Activated CD4-positive, CD25-positive, alpha-beta regulatory T cell treated with anti-CD3 and anti-CD28 coated beads, Interleukin-2, amount 50 U/mL, for 16 hours (primary cell): Measurements from ENCODE around the gene NRXN3.

Experiments used
- DNase-seq: peaks from one replicate; pipeline ENCODE4 v3.0.0-alpha.2; 2020; ENCODE audit warnings: low read depth, low spot score

The NRXN3 gene

DNA sequence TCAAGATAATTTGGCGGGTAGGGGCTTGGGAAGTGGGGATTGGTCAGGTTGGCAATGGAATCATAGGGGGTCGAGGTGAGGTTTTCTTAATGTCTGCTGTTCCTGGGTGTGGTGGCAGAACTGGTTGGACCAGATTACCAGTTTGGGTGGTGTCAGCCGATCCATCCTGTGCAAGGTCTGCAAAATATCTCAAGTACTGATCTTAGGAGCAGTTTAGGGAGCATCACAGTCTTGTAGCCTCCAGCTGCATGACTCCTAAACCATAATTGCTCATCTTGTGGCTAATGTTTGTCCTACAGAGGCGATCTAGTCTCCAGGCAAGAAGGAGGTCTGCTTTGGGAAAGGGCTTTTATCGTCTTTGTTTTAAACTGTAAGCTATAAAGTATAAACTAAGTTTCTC is 1172.8 kb downstream of the NRXN3 start:
- DNase-seq: no peak

GRCh38 chr14:79351011-79351410 is 1180.8 kb downstream of the NRXN3 start:
- DNase-seq: no peak

- no peak for DNase-seq
These were observed 1182.0 kb downstream of the NRXN3 start for GRCh38 chr14:79352076-79352630.

DNA sequence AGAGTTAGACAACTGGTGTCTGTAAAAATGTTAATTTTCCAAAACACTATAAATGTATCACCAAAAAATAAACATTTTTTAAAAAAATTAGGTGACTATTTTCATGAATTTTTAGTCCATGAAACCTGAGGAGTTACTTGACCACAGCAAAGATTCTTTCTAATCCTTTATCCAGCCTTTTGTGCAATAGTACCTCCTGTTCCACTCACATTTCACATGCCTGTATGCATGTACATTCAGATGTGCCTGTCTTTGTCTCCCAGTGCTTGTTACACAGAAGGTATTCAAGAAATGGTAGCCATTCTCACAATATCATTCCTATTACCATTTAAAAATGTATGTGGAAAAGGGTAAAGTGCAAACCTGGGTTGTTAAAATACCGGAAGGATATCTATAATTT is 1184.2 kb downstream of the NRXN3 start:
- no peak for DNase-seq

DNA sequence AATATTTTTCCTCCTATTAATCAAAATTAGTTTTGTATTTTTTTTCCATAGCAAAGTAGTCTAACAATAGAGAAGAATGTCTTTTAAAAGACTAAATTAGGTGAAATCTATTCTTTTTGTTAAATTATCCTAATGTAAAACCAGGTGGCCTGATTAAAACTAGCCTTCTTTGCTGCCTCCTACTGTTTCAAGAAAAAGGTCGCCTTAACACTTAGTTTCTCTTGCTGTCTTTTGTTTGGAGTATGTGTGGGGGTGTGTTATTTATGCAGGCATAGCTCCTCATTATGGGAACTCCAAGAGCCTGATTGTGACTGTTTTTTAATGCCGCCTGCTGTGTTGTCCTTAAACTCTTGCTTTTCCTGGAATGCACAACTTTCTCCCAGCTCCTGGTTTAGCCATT is 1185.9 kb downstream of the NRXN3 start:
- DNase-seq: no peak

DNA sequence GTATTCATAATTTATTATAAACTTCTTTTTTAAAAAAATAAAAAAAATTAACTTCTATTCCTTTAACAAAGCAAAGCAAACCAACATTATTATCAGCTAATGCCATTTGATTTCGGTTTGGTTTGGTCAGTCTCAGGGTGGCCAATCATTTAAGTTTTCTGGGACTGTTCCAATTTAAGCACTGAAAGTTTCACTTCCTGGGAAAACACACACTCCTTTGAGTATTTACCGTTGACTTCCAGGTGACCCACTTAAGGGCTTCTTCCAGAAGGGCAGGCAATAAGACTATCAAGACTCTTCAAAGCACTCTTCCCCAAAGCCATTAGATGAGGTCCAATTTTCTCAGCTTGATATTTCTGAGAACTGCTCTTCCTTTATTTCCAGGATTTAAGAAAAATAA is 1187.1 kb downstream of the NRXN3 start:
- DNase-seq: no peak

- no peak for DNase-seq
These were observed 1193.1 kb downstream of the NRXN3 start for GRCh38 chr14:79363291-79363690.

GRCh38 chr14:79369359-79370332 is 1199.5 kb downstream of the NRXN3 start:
- DNase-seq: no peak

DNA sequence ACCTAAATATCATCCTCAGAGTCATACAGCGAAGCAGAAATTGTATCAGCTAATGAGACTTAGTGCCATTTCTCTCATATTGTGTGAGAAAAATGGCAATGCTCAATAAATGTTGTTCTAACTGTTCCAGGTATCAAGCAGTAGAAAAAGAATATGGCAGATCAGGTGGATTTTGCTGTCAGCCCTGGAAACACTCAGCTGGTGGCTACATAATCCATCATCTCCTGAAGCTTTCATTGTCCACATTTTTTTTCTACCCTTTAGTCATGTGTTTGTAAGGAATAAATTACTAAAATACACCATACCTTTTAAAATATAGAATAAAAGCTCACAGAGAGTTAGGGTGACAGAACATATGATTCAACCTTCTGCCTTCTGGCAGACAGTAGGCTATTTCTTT is 1200.8 kb downstream of the NRXN3 start:
- no peak for DNase-seq

DNA sequence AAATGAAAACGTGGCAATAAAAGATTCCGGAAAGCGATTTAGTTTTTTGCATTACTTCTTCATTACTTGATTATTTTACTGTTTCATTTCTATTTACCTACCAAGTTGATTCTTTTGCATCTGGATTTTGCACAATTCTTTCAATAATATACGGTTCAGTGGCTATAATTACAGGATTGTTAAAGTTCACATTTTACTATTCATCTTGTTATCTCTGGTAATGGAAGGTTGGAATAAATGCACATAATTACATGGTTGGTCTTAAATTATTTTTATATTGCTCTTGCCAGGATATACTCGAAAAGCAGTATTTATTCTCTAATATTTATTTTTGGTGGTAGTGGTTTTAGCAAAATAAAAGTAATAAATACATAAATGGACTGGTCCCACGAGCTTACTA is 1203.3 kb downstream of the NRXN3 start:
- DNase-seq: no peak

DNA sequence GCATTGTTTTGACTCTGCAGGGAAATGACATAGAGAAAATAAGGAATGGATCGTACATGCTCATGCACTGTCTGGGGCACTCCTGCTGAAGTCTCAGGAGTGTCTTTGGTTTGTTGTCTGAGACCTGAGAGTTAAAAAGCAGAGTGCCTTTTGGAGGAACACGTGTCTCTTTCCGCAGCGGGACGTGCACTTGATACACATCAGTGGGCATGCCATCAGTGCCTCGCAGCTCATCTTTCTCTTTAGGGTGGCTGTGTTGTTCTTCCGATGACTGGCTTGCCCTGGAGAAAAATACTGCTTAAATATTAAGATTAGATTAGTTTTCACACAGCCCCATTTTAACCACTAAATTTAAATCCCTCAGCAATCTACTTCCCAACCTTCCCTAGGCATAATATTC is 1205.2 kb downstream of the NRXN3 start:
- no peak for DNase-seq

DNA sequence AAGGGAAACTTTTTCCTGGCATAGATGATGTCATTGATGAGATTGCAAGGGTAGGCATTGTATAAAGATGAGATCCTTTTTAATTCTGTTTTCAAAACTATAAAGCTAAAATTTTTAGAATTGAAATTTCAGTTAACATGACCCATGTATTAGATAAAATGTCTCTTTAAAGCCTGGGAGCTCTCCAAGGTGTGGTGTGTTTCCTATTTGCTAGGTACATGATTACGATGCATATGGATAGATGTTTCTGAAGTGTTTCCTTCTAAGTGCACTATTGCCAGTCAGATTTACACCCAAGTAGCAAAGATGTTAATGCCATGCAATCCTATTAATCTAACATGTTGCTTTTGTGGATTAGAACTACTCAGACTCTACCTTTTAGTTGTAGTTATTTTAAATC is 1206.4 kb downstream of the NRXN3 start:
- no peak for DNase-seq

GRCh38 chr14:79378020-79378419 is 1207.8 kb downstream of the NRXN3 start:
- no peak for DNase-seq

- no peak for DNase-seq
These were observed 1209.1 kb downstream of the NRXN3 start for GRCh38 chr14:79379266-79379665.

GRCh38 chr14:79383031-79383430 is 1212.9 kb downstream of the NRXN3 start:
- DNase-seq: no peak

GRCh38 chr14:79383475-79383874 is 1213.3 kb downstream of the NRXN3 start:
- no peak for DNase-seq

DNA sequence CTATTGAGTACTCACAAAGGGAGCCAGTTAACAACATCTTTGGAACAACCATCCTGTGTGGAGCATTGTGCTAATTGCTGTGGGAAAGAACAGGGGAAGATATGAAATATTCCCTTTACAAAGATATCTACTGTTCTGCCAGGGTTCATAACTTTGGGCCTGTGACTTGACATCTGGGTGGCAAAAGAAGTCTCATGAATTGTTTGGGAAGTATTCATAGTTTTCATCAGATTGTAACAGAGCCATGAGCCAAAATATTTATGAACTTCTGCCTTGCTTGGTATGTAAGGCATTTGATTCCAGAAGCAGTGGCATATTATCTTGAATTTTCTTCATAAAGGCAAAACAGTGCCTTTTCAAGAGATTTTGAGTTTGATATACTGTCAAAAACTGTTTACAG is 1224.9 kb downstream of the NRXN3 start:
- DNase-seq: no peak

DNA sequence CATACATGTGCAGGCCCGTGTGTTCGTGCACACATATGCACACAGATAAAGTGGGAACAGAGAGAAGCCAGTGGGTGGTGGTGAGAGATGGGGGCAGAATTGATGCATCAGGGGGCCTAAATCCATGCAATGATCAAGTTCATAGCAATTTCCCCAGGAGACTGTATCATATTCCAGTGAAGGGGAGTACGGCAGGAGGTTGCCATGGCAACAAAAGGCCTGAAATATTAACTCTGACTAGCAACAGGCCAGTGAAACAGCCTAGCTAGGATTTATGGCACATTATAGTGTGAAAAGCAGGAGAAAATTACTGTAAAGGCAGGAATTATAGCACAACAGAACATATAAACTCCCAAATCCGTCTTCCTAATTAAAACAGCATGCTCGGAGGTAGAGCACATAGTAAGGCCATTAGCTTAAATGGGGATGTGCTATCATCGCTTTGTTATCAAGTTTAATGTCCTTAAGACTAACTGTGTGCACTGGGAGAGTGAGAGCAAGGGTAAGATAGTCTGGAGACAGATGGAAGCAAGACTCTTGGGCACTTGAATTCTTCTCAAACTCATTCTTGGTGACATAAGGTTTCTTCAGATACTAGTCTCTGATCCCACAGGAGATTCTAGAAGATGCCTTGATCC is 1234.8 kb downstream of the NRXN3 start:
- DNase-seq: no peak

GRCh38 chr14:79405512-79405910 is 1235.3 kb downstream of the NRXN3 start:
- DNase-seq: no peak

DNA sequence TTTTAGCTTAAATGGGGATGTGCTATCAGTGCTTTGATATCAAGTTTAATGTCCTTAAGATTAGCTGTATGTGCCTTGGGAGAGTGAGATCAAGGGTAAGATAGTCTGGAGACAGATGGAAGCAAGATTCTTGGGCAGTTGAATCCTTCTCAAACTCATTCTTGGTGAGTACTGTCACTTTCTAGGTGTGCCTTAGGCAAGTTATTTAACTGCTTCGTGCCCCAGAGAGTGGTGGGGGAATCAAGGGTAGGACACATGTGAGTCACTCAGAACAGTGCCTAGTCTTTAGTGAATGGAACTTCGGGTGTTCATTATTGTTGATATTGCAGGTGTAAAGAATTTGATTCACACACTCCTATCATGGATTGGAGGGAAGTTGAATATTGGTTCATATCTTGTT is 1237.4 kb downstream of the NRXN3 start:
- no peak for DNase-seq

DNA sequence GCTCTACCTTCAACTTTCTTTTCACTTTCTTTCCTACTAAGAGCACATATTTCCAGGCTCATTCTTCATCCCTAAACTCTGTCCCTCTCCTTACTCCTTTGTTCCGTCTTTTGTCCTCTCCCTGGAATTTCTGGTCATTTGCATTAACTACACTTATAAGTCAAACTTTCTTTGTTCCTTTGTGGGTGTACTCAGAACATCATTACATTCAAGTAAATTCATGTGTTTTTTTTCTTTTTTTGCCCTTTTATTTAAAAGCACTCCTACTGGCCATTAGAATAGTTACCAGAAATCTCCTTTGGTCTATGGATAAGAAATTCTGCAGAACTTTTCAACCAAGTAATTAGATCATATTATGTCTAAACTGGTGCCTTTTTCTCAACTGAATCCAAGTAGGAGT is 1238.5 kb downstream of the NRXN3 start:
- no peak for DNase-seq

- no peak for DNase-seq
These were observed 1241.4 kb downstream of the NRXN3 start for GRCh38 chr14:79411403-79412174.
